Measurements from ENCODE around the gene SCGB1D1.

DNA sequence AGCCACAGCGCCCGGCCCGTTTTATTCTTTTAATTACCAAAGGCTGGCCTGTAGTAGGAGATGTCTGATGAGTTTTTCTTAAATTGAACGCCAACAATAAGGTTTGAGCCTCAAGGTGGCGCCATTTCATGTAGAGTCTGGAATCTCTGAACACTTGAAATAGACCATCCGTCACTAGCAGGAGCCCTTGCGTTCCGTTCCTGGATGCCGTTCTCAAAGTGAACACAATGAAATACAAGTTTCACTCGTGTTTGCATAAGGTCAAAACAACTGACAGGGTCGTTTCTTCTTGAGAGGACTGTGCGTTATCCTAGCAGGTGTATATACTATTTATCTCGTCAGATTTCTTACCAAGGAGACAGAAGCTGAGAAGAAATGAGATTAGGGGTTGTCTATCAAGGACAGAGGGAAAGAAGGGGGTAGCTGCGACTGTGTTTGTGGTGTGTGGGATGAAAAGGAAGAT is 18.7 kb upstream of the SCGB1D1 start:
- TF ChIP-seq, protein P1, sequence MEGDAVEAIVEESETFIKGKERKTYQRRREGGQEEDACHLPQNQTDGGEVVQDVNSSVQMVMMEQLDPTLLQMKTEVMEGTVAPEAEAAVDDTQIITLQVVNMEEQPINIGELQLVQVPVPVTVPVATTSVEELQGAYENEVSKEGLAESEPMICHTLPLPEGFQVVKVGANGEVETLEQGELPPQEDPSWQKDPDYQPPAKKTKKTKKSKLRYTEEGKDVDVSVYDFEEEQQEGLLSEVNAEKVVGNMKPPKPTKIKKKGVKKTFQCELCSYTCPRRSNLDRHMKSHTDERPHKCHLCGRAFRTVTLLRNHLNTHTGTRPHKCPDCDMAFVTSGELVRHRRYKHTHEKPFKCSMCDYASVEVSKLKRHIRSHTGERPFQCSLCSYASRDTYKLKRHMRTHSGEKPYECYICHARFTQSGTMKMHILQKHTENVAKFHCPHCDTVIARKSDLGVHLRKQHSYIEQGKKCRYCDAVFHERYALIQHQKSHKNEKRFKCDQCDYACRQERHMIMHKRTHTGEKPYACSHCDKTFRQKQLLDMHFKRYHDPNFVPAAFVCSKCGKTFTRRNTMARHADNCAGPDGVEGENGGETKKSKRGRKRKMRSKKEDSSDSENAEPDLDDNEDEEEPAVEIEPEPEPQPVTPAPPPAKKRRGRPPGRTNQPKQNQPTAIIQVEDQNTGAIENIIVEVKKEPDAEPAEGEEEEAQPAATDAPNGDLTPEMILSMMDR (IDR thresholded peaks at IDR 0.05) = peak; percentile 54 to 89 (median 72)
- TF ChIP-seq POLR2A (IDR thresholded peaks at IDR 0.05) = no peak
